Trophoblast cell (in vitro differentiated cells and primary cell): ENCODE data around the gene APOBEC3F.

Experiments
- DNase-seq, 2 donors: peaks; one replicate each; pipeline ENCODE4 v3.0.0-alpha.2; 2016
- H2AFZ ChIP-seq: 2 replicates; pipeline ENCODE4 v1.6.1; 2013; ENCODE audit warnings: low read length, moderate library complexity, mild to moderate bottlenecking; ENCODE audit not compliant: insufficient read depth, poor library complexity
- H2AK5ac ChIP-seq: 2 replicates; pipeline ENCODE4 v1.6.1; 2013; ENCODE audit warnings: mild to moderate bottlenecking, low read length
- H2BK120ac ChIP-seq: 2 replicates; pipeline ENCODE4 v1.6.1; 2013; ENCODE audit warnings: low read length, mild to moderate bottlenecking, moderate library complexity; ENCODE audit not compliant: insufficient read depth, poor library complexity
- H2BK12ac ChIP-seq: 2 replicates; pipeline ENCODE4 v1.6.1; 2013; ENCODE audit warnings: mild to moderate bottlenecking, low read length, moderate library complexity
- H2BK5ac ChIP-seq: 2 replicates; pipeline ENCODE4 v1.6.1; 2013; ENCODE audit warnings: low read length, low read depth, moderate library complexity, mild to moderate bottlenecking; ENCODE audit not compliant: poor library complexity
- H3K14ac ChIP-seq: 2 replicates; pipeline ENCODE4 v1.6.1; 2013; ENCODE audit warnings: mild to moderate bottlenecking, low read length
- H3K18ac ChIP-seq: 2 replicates; pipeline ENCODE4 v1.6.1; 2013; ENCODE audit warnings: mild to moderate bottlenecking, low read length
- H3K23ac ChIP-seq: 2 replicates; pipeline ENCODE4 v1.6.1; 2013; ENCODE audit warnings: low read length
- H3K27ac ChIP-seq: 2 replicates; pipeline ENCODE4 v1.5.1; 2013; ENCODE audit warnings: low read depth, mild to moderate bottlenecking, inconsistent platforms, low read length, moderate library complexity
- H3K27me3 ChIP-seq: 2 replicates; pipeline ENCODE4 v1.6.1; 2013; ENCODE audit warnings: inconsistent platforms, mild to moderate bottlenecking, low read length, moderate library complexity; ENCODE audit not compliant: insufficient read depth
- H3K36me3 ChIP-seq, 2 experiments: 1 replicate in 1 of 2; 2 replicates in 1 of 2; pipeline ENCODE4 v1.6.1; 2013; ENCODE audit warnings: low read length in 2 of 2, mild to moderate bottlenecking in 2 of 2, moderate library complexity in 1 of 2; ENCODE audit not compliant: insufficient read depth in 2 of 2, control insufficient read depth in 1 of 2
- H3K4ac ChIP-seq: 2 replicates; pipeline ENCODE4 v1.6.1; 2013; ENCODE audit warnings: low read depth, mild to moderate bottlenecking, low read length, moderate library complexity
- H3K4me1 ChIP-seq, 2 experiments: 1 replicate in 1 of 2; 2 replicates in 1 of 2; pipeline ENCODE4 v1.6.1; 2013; ENCODE audit warnings: low read length in 2 of 2, mild to moderate bottlenecking in 2 of 2, moderate library complexity in 1 of 2; ENCODE audit not compliant: insufficient read depth in 2 of 2, control insufficient read depth in 1 of 2
- H3K4me2 ChIP-seq: 2 replicates; pipeline ENCODE4 v1.6.1; 2013; ENCODE audit warnings: inconsistent platforms, mild to moderate bottlenecking, low read length, moderate library complexity
- H3K4me3 ChIP-seq: 2 replicates; pipeline ENCODE4 v1.5.1; 2013; ENCODE audit warnings: mild to moderate bottlenecking, low read depth, low read length, inconsistent platforms
- H3K79me1 ChIP-seq: one replicate; pipeline ENCODE4 v1.6.1; 2013; ENCODE audit warnings: low read length
- H3K79me2 ChIP-seq: 2 replicates; pipeline ENCODE4 v1.6.1; 2013; ENCODE audit warnings: low read length, mild to moderate bottlenecking; ENCODE audit not compliant: control insufficient read depth, insufficient read depth, poor library complexity
- H3K9ac ChIP-seq: 2 replicates; pipeline ENCODE4 v1.6.1; 2013; ENCODE audit warnings: mild to moderate bottlenecking, low read length
- H3K9me3 ChIP-seq: 2 replicates; pipeline ENCODE4 v1.6.1; 2013; ENCODE audit warnings: low read depth, mild to moderate bottlenecking, control low read depth, inconsistent platforms, low read length; ENCODE audit not compliant: insufficient read depth
- H4K12ac ChIP-seq: 2 replicates; pipeline ENCODE4 v1.6.1; 2013; ENCODE audit warnings: low read depth, mild to moderate bottlenecking, low read length, moderate library complexity
- H4K8ac ChIP-seq: 2 replicates; pipeline ENCODE4 v1.6.1; 2013; ENCODE audit warnings: low read depth, mild to moderate bottlenecking, low read length, moderate library complexity
- H4K91ac ChIP-seq: one replicate; pipeline ENCODE4 v1.6.1; 2013; ENCODE audit warnings: low read depth, mild to moderate bottlenecking, low read length, moderate library complexity
- WGBS: extraction: QIAGEN DNeasy Blood & Tissue Kit; methylation state at CpG from one replicate; pipeline ENCODE4 v1.1.7; 2013; ENCODE audit warnings: missing lambda C conversion rate; ENCODE audit not compliant: insufficient read length, insufficient coverage; ENCODE audit errors: extremely low coverage; 5-methylcytosine and 5-hydroxymethylcytosine counted together

APOBEC3F gene

DNA sequence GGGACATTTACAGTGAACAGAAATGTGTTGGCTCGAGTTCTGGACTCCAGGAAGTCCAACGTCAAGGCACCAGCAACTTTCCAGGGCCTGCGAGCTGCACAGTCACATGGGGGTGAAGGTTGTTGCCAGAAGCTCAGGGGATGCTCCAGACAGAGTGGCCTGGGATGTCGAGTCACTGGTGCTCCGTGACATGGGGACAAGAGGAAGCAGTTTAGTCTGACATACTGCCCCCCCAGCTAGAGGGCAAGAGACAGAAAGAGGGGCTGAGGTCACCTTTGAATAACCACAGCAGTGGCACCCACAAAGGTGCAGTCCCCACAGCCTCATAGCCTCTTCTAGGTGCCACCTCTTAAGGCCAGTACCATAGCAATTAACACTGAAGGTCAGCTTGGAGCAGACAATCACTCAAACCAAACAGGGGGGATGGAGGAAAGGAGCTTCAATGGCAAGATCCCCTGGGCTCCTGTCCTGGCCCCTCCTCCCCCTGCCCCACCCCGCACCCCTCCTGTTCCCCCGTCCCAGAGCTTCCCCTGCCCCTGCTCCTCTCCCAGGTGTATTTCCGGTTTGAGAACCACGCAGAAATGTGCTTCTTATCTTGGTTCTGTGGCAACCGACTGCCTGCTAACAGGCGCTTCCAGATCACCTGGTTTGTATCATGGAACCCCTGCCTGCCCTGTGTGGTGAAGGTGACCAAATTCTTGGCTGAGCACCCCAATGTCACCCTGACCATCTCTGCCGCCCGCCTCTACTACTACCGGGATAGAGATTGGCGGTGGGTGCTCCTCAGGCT is 15.9 kb upstream of the APOBEC3F start:
- no CpG with 5 or more reads among the region's 15 CpGs for WGBS
- peaks cover 5% of the 10 kb centered on the region for H3K79me1 ChIP-seq
- H4K91ac ChIP-seq, result no peak overlapping the region
- H3K9ac ChIP-seq, result no peak overlapping the region
- H3K4ac ChIP-seq, result no peak overlapping the region
- H3K36me3 ChIP-seq, result no peaks in the 10 kb centered on the region
- no peak overlapping the region for H3K4me2 ChIP-seq
- no peak for DNase-seq
- no peak overlapping the region for H2BK120ac ChIP-seq
- no peak overlapping the region for H3K27ac ChIP-seq
- no peak overlapping the region for H2AK5ac ChIP-seq
- H2AFZ ChIP-seq, result no peak overlapping the region
- no peak overlapping the region for H3K23ac ChIP-seq
- H3K79me2 ChIP-seq, result no peaks in the 10 kb centered on the region
- H2BK5ac ChIP-seq, result no peak overlapping the region
- no peak overlapping the region for H2BK12ac ChIP-seq
- peaks cover 7 to 16% of the 10 kb centered on the region in 2 experiments for H3K4me1 ChIP-seq
- H3K9me3 ChIP-seq, result no peaks in the 10 kb centered on the region
- no peak overlapping the region for H3K14ac ChIP-seq
- no peak overlapping the region for H3K4me3 ChIP-seq
- H4K12ac ChIP-seq, result no peak overlapping the region
- no peaks in the 10 kb centered on the region for H3K27me3 ChIP-seq
- H3K18ac ChIP-seq, result no peak overlapping the region
- no peak overlapping the region for H4K8ac ChIP-seq

DNA sequence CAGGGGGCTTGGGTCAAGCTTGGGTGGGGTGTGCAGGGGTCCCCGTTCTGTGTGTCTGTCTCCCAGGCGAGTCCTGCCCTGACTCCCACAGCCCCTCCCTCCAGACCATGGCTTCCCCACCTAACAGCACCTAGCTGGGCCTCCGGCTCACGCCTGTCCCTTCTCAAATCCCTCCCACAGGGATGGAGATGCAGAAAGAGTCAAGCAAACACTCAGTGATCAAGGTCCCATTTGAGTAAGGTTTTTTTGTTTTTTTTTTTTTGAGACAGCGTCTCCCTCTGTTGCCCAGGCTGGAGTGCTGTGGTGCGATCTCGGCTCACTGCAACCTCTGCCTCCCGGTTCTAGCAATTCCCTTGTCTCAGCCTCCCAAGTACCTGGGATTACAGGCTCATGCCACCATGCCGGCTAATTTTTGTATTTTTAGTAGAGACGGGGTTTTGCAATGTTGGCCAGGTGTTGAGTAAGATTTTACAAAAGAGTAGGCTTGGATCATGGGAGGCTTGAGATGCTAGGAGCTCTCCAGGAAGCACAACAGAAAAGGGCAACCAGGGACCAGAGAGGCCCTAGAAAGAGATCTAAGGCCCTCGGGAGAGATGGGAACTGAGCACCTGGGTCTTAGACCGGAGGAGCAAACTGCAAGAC is 14.0 kb upstream of the APOBEC3F start:
- no CpG with 5 or more reads among the region's 12 CpGs for WGBS
- Histone ChIP-seq H3K4me3 (no peak overlapping the region), H3K27ac (no peak overlapping the region), H3K9ac (no peak overlapping the region), H3K4ac (no peak overlapping the region), H3K14ac (no peak overlapping the region), H2AFZ (no peak overlapping the region), H3K23ac (no peak overlapping the region), H3K79me1 (peaks cover under 1% of the 10 kb centered on the region), H2AK5ac (no peak overlapping the region), H3K4me1 (peaks cover under 1 to 7% of the 10 kb centered on the region in 2 experiments), H3K36me3 (no peaks in the 10 kb centered on the region), H3K9me3 (no peaks in the 10 kb centered on the region), H3K27me3 (no peaks in the 10 kb centered on the region), H4K91ac (no peak overlapping the region), H2BK5ac (no peak overlapping the region), H3K79me2 (no peaks in the 10 kb centered on the region), H3K18ac (no peak overlapping the region), H2BK120ac (no peak overlapping the region), H3K4me2 (no peak overlapping the region), H2BK12ac (no peak overlapping the region), H4K12ac (no peak overlapping the region), H4K8ac (no peak overlapping the region)
- DNase-seq, result peak in 1 of 2 donors; percentile 13

GRCh38 chr22:39027717-39028116 is 12.9 kb upstream of the APOBEC3F start:
- no CpG with 5 or more reads among the region's 4 CpGs for WGBS
- Histone ChIP-seq H3K23ac (no peak overlapping the region), H2AFZ (no peak overlapping the region), H3K4me2 (no peak overlapping the region), H2BK5ac (no peak overlapping the region), H2AK5ac (no peak overlapping the region), H3K79me1 (no peaks in the 10 kb centered on the region), H4K8ac (no peak overlapping the region), H3K14ac (no peak overlapping the region), H3K79me2 (no peaks in the 10 kb centered on the region), H3K4me3 (no peak overlapping the region), H3K36me3 (no peaks in the 10 kb centered on the region), H4K91ac (no peak overlapping the region), H3K9ac (no peak overlapping the region), H2BK120ac (no peak overlapping the region), H3K4me1 (peaks cover 0 to 7% of the 10 kb centered on the region in 2 experiments), H4K12ac (no peak overlapping the region), H2BK12ac (no peak overlapping the region), H3K27me3 (no peaks in the 10 kb centered on the region), H3K9me3 (no peaks in the 10 kb centered on the region), H3K4ac (no peak overlapping the region), H3K27ac (no peak overlapping the region), H3K18ac (no peak overlapping the region)
- DNase-seq, result no peak

DNA sequence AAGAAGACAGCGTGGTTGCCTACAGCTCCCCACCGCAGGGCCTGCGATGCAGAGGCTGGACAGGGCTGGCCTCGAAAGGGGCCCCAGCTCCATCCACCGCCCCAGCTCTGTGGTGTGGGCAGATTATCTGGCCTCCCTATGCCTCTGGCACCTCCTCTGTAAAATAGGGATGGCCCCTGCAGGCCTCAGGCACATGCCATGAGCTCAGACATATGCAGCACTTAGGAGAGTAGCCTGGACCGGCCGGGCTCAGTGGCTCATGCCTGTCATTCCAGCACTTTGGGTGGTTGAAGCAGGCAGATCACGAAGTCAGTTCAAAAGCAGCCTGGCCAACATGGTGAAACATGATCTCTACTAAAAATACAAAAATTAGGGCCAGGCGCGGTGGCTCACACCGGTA is 12.4 kb upstream of the APOBEC3F start:
- no peak overlapping the region for H2BK5ac ChIP-seq
- peaks cover 0 to 7% of the 10 kb centered on the region in 2 experiments for H3K4me1 ChIP-seq
- H3K4ac ChIP-seq, result no peak overlapping the region
- no peak overlapping the region for H3K18ac ChIP-seq
- H3K14ac ChIP-seq, result no peak overlapping the region
- WGBS, result no CpG with 5 or more reads among the region's 11 CpGs
- H2AK5ac ChIP-seq, result no peak overlapping the region
- DNase-seq, result peak; percentile 21 to 52
- no peak overlapping the region for H2BK120ac ChIP-seq
- H3K9ac ChIP-seq, result no peak overlapping the region
- H4K91ac ChIP-seq, result no peak overlapping the region
- H2AFZ ChIP-seq, result no peak overlapping the region
- H3K36me3 ChIP-seq, result no peaks in the 10 kb centered on the region
- no peaks in the 10 kb centered on the region for H3K79me2 ChIP-seq
- no peak overlapping the region for H3K27ac ChIP-seq
- no peak overlapping the region for H3K23ac ChIP-seq
- no peaks in the 10 kb centered on the region for H3K79me1 ChIP-seq
- H3K4me3 ChIP-seq, result no peak overlapping the region
- no peak overlapping the region for H4K12ac ChIP-seq
- no peaks in the 10 kb centered on the region for H3K27me3 ChIP-seq
- H3K9me3 ChIP-seq, result no peaks in the 10 kb centered on the region
- no peak overlapping the region for H2BK12ac ChIP-seq
- H4K8ac ChIP-seq, result no peak overlapping the region
- H3K4me2 ChIP-seq, result no peak overlapping the region
